Activated naive CD4-positive, alpha-beta T cell treated with Interleukin-2 at 50 U/mL for 16 hours (primary cell): ENCODE results near the gene SNRPD3.
"Not testable (repeated sequence)": the region's sequence is repeated elsewhere in the genome, so short reads cannot be mapped to it uniquely, and the experiment has no call there.

Experiments
- DNase-seq: peaks from one replicate; pipeline ENCODE4 v3.0.0-alpha.2; 2020

The SNRPD3 gene

DNA sequence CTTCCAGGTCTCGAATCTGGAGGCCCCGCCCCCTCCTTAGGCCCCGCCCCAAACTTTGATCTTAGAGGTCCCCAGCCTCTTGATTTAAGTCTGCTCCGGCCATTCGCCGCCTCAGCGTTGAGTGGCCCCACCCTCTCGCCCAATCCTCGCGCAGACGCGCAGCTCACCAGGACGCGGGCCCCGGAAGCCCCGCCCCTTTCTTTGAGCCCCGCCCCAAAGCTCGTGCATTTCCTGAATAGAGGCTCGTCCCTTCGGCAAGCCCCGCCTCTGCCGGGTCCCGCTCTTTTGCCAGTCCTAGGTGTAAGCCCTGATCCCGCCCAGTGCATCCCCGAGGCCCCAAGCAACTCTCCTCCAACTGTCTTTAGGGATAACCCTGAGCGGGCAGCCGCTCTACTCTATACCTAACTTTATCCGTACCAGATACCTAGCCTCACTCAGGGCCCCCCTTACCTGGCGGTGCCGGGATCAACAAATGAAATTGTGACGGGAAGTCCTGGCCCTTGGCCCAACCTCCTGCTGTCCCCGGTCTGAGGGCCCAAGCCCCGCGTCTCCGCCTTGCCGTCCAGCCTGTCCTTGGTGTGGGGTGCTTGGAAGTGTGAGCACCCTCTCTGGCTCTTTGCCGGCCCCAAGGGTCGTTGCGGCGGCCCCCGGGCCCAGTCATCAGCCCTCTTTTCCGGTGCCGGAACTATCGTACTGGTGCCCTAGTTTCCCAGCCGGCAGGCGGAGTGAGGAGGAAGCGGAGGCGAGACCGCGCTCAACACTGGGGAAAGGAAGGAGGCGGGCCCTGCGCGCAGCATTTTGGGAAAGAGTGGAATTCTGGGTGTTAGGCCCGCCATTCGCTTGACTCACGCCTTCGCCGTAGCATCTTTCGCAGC lies at the start of gene SNRPD3:
SNRPD3 (plus strand) TSS at position 835 of the 875 bp plus-strand sequence. CDS start 1,676 bp downstream, outside the sequence.
- peak; percentile 100 for DNase-seq

DNA sequence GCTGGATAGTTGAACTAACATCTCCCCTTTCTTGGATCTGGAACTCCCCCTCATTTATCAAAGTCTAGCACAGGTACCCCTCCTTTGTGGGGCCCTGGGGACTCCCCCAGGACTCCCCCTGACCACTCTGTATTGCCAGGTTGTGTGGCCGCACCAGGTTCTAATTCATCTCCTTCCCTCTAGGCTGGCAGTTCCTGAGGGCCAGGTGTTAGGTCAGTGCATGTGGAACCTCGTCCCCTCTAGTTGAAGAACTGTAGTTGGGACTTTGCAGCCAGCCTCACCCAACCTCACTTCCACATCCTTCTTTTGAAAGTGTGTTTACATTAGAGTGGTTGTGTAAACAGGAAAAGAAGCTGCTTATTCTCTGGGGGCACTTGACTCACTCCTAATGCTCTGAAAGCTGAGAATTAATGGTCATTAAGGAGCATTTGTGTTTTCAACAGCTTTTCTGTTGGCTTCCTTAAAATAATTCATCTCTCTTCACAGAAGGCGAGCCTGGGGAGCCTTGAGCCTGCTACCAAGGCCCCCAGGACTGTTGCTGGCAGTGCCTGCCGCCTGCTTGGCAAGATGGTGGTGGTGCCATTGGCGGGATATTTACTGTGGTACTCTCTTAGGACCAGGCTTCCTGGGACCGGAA lies 48.9 kb upstream of the SNRPD3 start:
- DNase-seq = no peak

GRCh38 chr22:24507716-24508115 lies 48.1 kb upstream of the SNRPD3 start:
- no peak for DNase-seq

GRCh38 chr22:24510637-24511625 lies 44.9 kb upstream of the SNRPD3 start:
- DNase-seq = no peak

- DNase-seq = no peak
These were observed 43.8 kb upstream of the SNRPD3 start for GRCh38 chr22:24512043-24512442.

DNA sequence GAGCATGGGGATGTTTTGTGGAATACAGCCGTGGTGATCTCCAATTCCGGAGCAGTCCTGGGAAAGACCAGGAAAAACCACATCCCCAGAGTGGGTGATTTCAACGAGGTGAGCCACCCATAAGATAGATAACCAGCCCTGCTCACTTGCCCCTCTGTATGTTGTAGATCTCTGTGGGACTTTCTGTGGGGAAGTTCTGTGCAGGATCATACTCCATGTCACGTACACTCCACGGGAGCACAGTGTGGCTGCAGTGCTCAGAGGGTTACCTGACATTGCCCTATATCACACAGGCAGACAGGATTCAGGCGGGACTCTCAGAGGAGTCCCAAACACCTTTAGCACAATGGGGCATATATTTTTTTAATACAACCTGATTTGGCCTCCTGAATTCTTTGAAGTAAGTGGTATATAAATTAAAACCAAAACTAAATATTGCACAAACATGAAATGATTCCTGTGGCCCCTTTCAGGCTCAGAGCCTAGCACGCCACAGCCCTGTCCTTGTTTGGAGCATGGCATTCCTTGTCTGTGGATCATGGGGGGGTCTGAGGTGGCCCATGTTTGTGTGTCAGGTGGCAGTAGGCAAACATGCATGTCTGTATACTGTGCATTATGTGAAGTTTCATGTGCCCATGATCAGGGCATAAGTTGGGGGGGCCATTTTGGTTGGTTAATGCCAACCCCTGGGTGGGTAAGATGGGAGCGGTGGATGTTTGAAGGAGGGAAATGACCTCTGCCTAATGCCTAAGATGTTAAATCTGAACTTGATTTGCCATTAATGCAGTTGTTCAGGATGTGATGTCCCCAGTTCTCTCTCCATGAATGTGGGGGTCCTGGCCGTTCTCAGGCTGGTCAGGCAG lies 42.2 kb upstream of the SNRPD3 start:
- DNase-seq = no peak

DNA sequence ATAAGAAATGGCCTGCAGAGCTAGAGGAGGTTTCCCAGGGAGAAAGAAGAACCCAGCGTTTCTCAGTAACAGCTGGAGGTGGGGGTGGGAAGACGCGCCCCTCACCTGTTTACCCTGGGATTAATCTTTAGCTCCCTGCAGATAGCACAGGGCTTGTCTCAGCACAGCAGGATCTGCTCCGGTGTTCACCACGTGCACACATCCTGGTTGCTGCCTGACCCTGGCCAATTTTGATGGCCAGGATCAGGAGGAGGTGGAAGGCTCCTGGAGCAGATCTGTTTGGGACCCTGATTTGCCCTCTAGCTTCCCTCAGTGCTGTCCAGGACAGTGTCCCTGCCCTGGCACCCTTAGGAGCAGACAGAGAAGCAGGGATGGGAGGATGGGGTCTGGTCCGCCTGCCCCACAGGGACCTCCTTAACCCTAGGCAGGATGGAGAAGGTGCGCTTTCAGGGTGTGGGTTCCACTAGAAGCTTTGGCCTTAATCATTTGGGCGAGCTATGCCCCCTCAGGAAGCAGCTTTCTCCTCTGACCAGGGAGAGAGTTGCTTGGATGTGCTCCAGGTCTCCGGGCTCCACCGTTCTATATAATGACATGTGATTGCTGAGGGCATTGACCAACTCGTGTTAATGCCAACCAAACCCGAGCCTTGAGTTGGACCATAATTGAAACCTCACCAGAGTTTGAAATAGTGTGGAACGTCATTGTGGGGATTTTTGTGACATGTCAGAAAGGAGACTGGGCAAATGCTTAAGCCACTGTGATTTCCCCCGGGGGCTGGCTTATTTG lies 41.4 kb upstream of the SNRPD3 start:
- no peak for DNase-seq

- DNase-seq = no peak
These were observed 40.8 kb upstream of the SNRPD3 start for GRCh38 chr22:24515027-24515338.

- no peak for DNase-seq
These were observed 39.5 kb upstream of the SNRPD3 start for GRCh38 chr22:24516301-24516737.

DNA sequence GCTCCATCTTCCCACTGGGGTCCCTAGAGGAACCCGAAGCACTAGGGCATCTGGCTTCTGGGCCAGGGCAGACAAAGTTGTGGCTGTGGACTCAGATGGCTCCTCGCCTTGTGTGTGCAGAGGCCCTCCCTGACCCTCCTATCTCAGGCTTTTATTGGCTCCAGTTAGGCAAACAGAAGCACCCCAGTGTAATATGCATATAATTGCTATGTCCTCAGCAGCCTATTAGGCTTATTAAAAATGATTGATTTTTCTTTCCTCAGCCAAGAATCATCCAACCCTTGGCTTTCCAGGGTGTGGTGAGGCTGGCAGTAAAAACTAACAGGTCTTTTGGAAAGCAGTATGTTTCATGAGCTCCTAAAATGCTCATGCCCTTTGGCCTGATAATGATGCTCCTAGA lies 38.4 kb upstream of the SNRPD3 start:
- no peak for DNase-seq

DNA sequence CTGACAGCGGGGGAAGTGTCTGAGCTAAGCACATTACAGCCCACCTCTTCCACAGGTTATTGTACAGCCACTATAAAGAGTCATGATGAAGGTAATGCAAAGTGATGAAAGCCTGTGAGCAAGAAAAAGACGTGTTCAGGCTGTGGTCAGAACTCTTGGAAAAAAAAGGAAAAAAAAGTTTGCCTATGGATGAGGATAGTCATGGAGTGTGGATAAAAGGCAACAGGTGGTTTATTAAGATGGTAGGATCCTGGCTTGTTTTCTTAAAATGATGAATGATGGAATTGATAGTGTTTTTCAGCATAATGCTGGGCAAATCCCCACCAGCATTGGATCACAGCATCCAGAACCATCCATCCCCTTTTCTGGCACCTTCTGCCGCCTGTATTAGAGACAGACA lies 37.6 kb upstream of the SNRPD3 start:
- DNase-seq = no peak

- no peak for DNase-seq
These were observed 36.9 kb upstream of the SNRPD3 start for GRCh38 chr22:24518771-24519485.

DNA sequence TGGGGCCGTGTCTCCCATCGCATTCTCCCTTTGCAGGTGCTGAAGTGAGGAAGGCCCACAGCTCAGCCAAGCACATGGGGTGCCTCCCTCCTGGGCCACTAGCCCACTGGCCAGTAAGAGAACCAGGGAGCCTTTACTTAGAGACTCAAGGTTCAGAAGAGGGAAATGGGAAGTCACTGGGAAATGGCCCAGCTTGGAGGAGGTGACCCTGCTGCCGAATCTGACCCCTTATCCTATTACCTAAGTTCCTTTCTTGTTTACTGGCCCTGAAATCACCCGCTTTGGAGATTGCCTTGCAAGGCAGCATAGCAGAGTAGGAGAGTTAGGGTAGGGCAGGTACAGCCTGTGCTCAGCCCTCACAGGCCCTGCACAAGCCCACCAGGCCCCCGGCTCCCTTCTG lies 36.3 kb upstream of the SNRPD3 start:
- DNase-seq = no peak

- peak; percentile 24 for DNase-seq
These were observed 34.0 kb upstream of the SNRPD3 start for GRCh38 chr22:24521791-24522245.

- DNase-seq = no peak
These were observed 31.9 kb upstream of the SNRPD3 start for GRCh38 chr22:24523873-24524272.

GRCh38 chr22:24525416-24526037 lies 30.3 kb upstream of the SNRPD3 start:
- peak; percentile 81 for DNase-seq

- no peak for DNase-seq
These were observed 29.6 kb upstream of the SNRPD3 start for GRCh38 chr22:24526191-24526590.

GRCh38 chr22:24529898-24530297 lies 25.9 kb upstream of the SNRPD3 start:
- no peak for DNase-seq

- DNase-seq = not testable (repeated sequence)
These were observed 24.8 kb upstream of the SNRPD3 start for GRCh38 chr22:24530968-24531367.

DNA sequence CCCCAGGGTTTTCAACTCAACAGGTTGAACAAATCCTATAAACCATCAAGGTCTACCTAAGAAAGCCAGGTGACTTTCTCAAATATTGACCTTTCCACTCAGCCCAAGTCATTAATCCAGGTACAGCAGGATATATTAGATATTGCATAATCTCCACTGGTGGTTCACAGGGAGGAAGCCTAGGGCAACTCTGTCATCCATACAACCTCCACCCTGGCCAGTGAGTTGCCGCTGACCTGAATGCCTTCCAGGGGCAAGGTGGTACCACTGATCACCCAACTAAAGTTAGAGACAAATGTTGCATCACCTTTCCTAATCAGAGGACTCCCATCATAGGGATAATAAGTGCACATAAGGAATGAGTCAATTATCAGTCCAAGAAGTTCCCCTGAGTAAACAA lies 23.7 kb upstream of the SNRPD3 start:
- DNase-seq = no peak
